GM12875 (cell line): ENCODE data around the gene RNASE8.

Experiments used
- H3K4me3 ChIP-seq: one replicate; pipeline ENCODE4 v1.5.1; 2011; ENCODE audit warnings: low read depth, low read length, control low read depth
- CTCF ChIP-seq: IDR thresholded peaks from 2 replicates; pipeline ENCODE4 v1.5.1; 2011; ENCODE audit warnings: low read depth, mild to moderate bottlenecking, control low read depth, inconsistent platforms, low read length, moderate library complexity, borderline replicate concordance; ENCODE audit not compliant: insufficient read depth

The RNASE8 gene

DNA sequence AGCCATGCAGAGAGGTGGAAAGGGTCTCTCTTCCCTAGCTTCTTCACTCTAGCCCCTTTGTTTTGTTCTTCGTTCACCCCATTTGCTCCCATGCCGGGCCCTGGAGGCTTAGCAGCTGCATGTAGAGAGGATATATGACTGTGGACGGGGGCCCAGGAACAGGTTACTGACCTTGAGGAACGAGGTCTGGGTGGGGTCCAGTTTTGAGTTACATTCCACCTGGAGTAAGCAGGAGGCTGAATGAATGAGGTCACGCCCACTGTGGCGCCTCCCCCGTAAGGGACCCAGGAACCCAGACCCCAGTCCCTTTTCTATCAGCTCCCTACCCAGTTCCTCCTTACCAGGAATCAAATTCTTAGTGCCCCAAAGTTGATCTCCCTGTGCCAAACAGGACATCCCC is 39.3 kb upstream of the RNASE8 start:
- no peak overlapping the region for H3K4me3 ChIP-seq
- TF ChIP-seq CTCF, result no peak

GRCh38 chr14:21018781-21019180 is 38.8 kb upstream of the RNASE8 start:
- H3K4me3 ChIP-seq, result no peak overlapping the region
- no peak for TF ChIP-seq CTCF

DNA sequence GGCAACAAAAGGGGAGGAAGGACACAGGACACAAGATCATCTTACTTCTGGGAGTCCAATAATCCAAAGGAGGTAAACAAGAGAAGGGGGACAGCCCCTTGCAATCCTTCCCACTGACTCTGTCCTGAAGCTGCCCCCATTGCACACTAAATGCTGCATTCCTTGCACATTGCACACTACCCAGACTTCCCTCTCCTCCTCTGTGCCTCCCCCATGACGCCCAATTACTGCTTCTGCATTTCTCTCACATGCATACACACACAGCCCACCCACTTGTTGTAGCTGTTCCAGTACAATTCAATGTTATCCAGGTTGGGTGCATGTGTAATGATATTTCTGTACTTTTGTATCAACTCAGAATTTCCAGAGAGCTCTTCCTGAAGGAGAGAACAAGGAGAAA is 38.3 kb upstream of the RNASE8 start:
- no peak overlapping the region for H3K4me3 ChIP-seq
- no peak for TF ChIP-seq CTCF

DNA sequence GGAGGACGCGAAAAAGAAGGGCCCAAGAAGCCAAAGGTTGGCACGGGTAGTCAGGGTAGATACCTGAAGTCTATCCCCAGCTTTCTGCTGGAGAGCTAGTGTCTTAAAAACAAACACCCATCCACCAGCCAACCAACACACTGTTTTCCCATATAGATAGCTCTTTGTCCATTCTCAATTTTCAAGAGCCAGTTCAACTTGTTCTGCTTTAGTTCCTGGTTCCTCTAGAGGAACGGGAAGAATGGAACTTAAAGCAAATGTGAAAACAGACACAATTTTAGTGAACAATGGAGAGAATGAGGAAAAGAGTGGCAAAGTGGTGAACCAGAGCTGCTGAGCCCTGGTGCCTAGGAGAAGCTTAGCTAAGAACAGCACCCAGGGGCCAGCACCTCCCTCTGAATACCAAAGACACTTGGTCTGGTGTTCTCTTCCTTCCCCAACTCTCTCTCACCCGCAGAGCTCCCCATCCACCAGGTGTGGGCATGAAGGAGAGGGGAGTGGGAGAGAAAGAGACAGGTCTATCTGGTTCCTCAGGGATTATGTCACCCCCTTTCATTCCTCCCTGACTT is 36.6 kb upstream of the RNASE8 start:
- TF ChIP-seq CTCF, result no peak
- H3K4me3 ChIP-seq, result no peak overlapping the region

- no peak for TF ChIP-seq CTCF
- H3K4me3 ChIP-seq, result no peak overlapping the region
Measured at GRCh38 chr14:21022686-21023085, 34.9 kb upstream of the RNASE8 start.

DNA sequence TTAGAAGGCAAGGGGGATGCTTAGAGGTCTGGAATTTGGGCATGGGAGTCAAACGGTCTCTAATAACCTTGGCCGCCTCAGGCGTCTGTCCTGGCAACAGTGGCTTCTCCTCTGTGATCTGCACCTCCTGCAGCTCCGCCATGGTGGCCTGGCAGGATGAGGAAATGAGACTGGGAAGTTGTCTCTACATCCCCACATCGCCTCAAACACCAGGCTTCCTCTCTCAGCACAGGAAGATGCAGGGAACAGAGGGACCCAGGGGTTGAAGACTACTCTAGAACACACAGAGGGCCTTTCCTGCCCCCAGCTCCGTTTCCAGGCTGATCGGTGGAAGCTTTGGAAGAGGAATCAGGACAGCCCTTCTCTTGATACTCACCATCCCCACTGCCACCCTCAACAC is 34.4 kb upstream of the RNASE8 start:
- no peak for TF ChIP-seq CTCF
- H3K4me3 ChIP-seq, result no peak overlapping the region

DNA sequence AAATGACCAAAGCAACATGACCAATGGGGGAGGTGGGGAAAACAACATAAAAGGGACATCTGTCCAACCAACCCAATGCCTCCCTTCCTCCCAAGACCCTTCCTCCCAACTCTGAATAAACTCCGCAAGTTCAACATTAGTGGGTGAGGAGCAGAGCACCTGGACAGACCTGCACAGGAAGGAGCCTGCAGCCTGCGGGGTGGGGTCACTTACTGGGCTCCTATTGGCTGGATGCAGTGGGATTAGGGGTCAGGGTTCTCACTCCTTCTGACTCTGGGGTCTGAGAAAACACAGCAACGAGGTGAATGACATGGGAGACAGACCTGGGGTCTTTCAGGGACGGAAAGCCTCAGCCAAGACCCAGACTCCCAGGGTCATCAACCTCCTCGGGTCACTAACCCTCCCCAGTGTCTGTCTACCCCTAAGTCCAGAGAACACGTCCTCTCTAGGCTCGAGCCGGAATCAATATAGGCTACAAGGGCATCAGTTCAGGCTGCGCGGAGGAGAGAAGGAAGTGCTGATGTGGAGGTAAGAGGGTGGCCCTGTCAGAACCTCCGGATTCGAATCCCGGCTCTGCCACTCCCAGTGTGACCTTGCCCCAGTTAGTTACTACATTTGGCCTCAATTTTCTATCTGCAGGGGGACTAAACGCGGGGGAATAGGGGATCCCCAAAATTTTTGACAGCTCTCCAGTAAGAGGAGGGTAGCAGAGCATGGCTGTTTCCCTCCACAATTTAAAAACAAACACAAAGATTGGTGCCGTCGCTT is 33.6 kb upstream of the RNASE8 start:
- no peak overlapping the region for H3K4me3 ChIP-seq
- no peak for TF ChIP-seq CTCF
